ENCODE data around the gene OR51M1.

- no peak for TF ChIP-seq POLR2A (IDR thresholded peaks at IDR 0.05)
- no peak for TF ChIP-seq CTCF (IDR thresholded peaks at IDR 0.05)
- no peak for TF ChIP-seq POLR2AphosphoS5 (IDR thresholded peaks at IDR 0.05)
Measured at GRCh38 chr11:5364214-5364613, 19.4 kb upstream of the OR51M1 start.
